Vagina (tissue), 2 donors: ENCODE data around the gene SMOC2.

Experiments used
- POLR2A ChIP-seq, 2 donors: fragments of 450-650 bp; IDR thresholded peaks; one replicate each; pipeline ENCODE4 v1.6.1; 2017; ENCODE audit warnings: antibody characterized with exemption in 2 of 2, mild to moderate bottlenecking in 2 of 2, moderate library complexity in 2 of 2
- POLR2AphosphoS5 ChIP-seq, 2 donors: sonication (generic); formaldehyde crosslinking; IDR thresholded peaks; one replicate each; pipeline ENCODE4 v1.9.0; 2017; ENCODE audit warnings: antibody characterized with exemption in 2 of 2, mild to moderate bottlenecking in 2 of 2, low read depth in 1 of 2; ENCODE audit not compliant: insufficient read depth in 1 of 2
- TF ChIP-seq, protein P1 (sequence below), 3 experiments: fragments of 450-650 bp in 2 of 3; fragments of 200-600 bp in 1 of 3; sonication (generic) in 1 of 3; IDR thresholded peaks; one replicate each; pipeline ENCODE4 v1.5.1; 2017 to 2019; ENCODE audit warnings: antibody characterized with exemption in 3 of 3, mild to moderate bottlenecking in 2 of 3, moderate library complexity in 2 of 3

DNA sequence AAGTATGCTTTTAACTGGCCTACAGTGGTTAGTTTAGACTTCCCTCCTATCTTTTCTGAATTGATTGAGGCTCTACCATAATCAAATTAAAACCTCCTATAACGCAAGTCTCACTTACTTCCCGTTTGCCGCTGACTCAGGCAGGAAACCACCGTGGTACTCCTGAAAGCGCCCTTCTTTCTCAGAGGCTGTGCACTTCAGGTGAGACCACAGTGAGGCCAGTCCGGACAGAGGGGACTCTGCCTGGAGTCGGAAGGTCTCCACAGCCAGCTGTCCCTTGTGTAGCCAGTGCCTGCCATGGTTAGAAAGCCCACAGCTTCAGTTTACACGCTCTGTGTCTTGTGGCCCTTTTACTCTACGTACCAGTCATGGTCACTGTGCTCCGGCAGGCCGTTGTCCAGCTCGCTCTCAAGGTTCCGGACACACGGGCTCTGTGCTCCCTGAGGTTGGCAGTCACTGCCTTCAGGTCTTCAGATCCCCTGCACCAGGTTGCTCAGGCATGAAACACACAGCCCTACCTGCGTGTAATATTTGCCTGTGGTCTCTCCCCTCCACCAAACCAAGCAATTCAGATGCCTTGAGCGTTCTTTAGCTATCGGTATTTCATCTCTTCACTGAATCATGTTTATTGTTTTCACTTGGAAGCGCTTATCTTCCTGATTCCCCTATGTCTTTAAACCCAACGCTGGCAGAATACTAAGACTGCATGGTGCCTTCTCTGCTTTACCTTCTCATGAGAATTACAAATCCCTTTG is 178.8 kb downstream of the SMOC2 start:
- TF ChIP-seq, protein P1, sequence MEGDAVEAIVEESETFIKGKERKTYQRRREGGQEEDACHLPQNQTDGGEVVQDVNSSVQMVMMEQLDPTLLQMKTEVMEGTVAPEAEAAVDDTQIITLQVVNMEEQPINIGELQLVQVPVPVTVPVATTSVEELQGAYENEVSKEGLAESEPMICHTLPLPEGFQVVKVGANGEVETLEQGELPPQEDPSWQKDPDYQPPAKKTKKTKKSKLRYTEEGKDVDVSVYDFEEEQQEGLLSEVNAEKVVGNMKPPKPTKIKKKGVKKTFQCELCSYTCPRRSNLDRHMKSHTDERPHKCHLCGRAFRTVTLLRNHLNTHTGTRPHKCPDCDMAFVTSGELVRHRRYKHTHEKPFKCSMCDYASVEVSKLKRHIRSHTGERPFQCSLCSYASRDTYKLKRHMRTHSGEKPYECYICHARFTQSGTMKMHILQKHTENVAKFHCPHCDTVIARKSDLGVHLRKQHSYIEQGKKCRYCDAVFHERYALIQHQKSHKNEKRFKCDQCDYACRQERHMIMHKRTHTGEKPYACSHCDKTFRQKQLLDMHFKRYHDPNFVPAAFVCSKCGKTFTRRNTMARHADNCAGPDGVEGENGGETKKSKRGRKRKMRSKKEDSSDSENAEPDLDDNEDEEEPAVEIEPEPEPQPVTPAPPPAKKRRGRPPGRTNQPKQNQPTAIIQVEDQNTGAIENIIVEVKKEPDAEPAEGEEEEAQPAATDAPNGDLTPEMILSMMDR (IDR thresholded peaks at IDR 0.05) = no peak
- no peak for TF ChIP-seq POLR2A (IDR thresholded peaks at IDR 0.05)
- TF ChIP-seq POLR2AphosphoS5 (IDR thresholded peaks at IDR 0.05; ENCODE audit: insufficient read depth in 1 of 2, low read depth in 1 of 2) = no peak
